ENCODE results near the gene GDPGP1. TPM values are rescaled to one million over a fixed set of nuclear protein-coding genes. Genes with fewer than 3 reads are reported as not detected.

GDPGP1 gene
- polyA plus RNA-seq, 2 of the 4 experiments (the other 2 are of a cell fraction) = 4.4 to 5.7 TPM

DNA sequence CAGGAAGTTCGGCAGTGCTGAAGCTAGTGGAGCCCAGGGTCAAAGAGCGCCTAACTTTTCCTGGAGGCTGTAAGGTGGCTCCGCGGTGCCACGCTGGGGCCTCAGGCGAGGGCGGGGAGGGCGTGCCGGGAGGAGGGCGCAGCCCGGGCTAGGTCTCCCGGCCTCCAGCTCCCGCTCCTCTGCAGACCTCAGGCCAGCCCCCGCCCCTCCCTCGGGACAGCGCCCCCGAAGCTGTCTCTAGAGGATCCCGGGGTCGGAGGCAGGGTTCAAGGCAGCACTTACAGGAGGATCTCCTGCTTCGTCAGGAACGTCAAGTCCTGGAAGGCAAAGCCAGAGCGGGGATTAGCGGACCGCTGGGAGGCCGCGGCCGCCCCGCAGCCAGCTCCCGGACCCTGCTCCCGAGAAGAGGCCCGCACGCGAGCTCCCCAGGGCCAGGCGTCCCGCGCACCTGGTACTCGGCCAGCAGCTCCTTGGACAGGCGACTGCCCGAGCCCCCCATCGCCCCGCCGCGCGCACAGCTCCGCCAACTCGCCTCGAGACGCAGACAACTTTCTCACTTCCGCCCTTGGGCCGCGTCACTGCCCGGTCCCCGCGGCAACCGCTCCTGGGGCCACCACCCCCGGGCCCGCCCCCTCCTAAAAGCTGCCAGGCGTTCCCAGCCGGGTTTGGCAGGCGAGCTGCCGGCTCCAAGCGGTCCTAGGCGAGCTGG lies 468 bp upstream of the GDPGP1 start, which contains the start of gene CIB1 (continued):
- TF ChIP-seq HOXA7 (CRISPR knock-in tag; IDR thresholded peaks at IDR 0.05) (no peak), ZNF302 (CRISPR knock-in tag; IDR thresholded peaks at IDR 0.05) (no peak), TP53 (CRISPR knock-in tag; IDR thresholded peaks at IDR 0.05) (peak; percentile 56; the same call in 1 of the 2 replicates), CEBPB (IDR thresholded peaks at IDR 0.05) (no peak), MYC (IDR thresholded peaks at IDR 0.05; ENCODE audit: borderline replicate concordance, low read length) (0 out of 2 replicates have a peak, but pooled peaks have one; percentile 34), FOSL2 (IDR thresholded peaks at IDR 0.05) (no peak), FOSL2 (CRISPR knock-in tag; IDR thresholded peaks at IDR 0.05) (no peak), HOXB13 (CRISPR knock-in tag; IDR thresholded peaks at IDR 0.05; ENCODE audit: low read depth) (no peak), ESRRA (IDR thresholded peaks at IDR 0.05; ENCODE audit: borderline replicate concordance, low read length) (no peak), ZC3H11A (IDR thresholded peaks at IDR 0.05) (no peak), KDM1A (IDR thresholded peaks at IDR 0.05; ENCODE audit: low read depth) (no peak), TFCP2L1 (CRISPR knock-in tag; IDR thresholded peaks at IDR 0.05) (no peak), NPAS2 (CRISPR knock-in tag; IDR thresholded peaks at IDR 0.05; ENCODE audit: borderline replicate concordance) (no peak), RNF2 (IDR thresholded peaks at IDR 0.05; ENCODE audit: borderline replicate concordance, low read depth) (no peak), POLR2A (IDR thresholded peaks at IDR 0.05; ENCODE audit: low read length) (peak; percentile 44), RCOR1 (IDR thresholded peaks at IDR 0.05; ENCODE audit: low read depth, low read length) (no peak), HOXB5 (CRISPR knock-in tag; IDR thresholded peaks at IDR 0.05) (no peak), KDM5A (IDR thresholded peaks at IDR 0.05) (peak; percentile 74; the same call in 1 of the 2 replicates), EP300 (IDR thresholded peaks at IDR 0.05) (no peak)
- TF ChIP-seq, protein P1, sequence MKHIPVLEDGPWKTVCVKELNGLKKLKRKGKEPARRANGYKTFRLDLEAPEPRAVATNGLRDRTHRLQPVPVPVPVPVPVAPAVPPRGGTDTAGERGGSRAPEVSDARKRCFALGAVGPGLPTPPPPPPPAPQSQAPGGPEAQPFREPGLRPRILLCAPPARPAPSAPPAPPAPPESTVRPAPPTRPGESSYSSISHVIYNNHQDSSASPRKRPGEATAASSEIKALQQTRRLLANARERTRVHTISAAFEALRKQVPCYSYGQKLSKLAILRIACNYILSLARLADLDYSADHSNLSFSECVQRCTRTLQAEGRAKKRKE (CRISPR knock-in tag; IDR thresholded peaks at IDR 0.05; ENCODE audit: low read depth) = no peak
- TF ChIP-seq, protein P2, sequence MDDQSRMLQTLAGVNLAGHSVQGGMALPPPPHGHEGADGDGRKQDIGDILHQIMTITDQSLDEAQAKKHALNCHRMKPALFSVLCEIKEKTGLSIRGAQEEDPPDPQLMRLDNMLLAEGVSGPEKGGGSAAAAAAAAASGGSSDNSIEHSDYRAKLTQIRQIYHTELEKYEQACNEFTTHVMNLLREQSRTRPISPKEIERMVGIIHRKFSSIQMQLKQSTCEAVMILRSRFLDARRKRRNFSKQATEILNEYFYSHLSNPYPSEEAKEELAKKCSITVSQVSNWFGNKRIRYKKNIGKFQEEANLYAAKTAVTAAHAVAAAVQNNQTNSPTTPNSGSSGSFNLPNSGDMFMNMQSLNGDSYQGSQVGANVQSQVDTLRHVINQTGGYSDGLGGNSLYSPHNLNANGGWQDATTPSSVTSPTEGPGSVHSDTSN (IDR thresholded peaks at IDR 0.05) = no peak
- TF ChIP-seq, protein P3, sequence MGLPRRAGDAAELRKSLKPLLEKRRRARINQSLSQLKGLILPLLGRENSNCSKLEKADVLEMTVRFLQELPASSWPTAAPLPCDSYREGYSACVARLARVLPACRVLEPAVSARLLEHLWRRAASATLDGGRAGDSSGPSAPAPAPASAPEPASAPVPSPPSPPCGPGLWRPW (IDR thresholded peaks at IDR 0.05) = no peak
- TF ChIP-seq, protein P4, sequence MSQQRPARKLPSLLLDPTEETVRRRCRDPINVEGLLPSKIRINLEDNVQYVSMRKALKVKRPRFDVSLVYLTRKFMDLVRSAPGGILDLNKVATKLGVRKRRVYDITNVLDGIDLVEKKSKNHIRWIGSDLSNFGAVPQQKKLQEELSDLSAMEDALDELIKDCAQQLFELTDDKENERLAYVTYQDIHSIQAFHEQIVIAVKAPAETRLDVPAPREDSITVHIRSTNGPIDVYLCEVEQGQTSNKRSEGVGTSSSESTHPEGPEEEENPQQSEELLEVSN (IDR thresholded peaks at IDR 0.05; ENCODE audit: borderline replicate concordance, low read depth) = peak; percentile 25; the same call in 1 of the 2 replicates
- TF ChIP-seq, protein P5, sequence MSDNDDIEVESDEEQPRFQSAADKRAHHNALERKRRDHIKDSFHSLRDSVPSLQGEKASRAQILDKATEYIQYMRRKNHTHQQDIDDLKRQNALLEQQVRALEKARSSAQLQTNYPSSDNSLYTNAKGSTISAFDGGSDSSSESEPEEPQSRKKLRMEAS (IDR thresholded peaks at IDR 0.05) = peak; percentile 71
- TF ChIP-seq, protein P6, sequence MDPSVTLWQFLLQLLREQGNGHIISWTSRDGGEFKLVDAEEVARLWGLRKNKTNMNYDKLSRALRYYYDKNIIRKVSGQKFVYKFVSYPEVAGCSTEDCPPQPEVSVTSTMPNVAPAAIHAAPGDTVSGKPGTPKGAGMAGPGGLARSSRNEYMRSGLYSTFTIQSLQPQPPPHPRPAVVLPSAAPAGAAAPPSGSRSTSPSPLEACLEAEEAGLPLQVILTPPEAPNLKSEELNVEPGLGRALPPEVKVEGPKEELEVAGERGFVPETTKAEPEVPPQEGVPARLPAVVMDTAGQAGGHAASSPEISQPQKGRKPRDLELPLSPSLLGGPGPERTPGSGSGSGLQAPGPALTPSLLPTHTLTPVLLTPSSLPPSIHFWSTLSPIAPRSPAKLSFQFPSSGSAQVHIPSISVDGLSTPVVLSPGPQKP (IDR thresholded peaks at IDR 0.05; ENCODE audit: low read depth, low read length) = no peak

DNA sequence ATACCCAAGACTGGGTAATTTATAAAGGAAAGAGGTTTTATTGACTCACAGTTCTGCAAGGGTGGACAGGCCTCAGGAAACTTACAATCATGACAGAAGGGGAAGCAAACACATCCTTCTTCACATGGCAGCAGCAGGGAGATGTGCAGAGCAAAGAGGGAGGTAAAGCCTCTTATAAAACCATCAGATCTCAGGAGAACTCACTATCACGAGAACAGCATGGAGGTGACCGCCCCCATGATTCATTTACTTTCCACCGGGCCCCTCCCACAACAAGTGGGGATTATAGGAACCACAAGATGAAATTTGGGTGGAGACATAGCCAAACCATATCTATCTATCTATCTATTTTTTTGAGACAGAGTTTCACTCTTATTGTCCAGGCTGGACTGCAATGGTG lies 5.4 kb downstream of the GDPGP1 start:
- ChIA-PET CTCF (interaction anchor here (3.4 to 15.7 kb wide), 2 partner anchors 8 to 26 kb away, joined by 13 to 288 read pairs; no protein-coding TSS in a partner anchor), POLR2A (no interaction called here)
- ATAC-seq (no peak), DNase-seq (ENCODE audit: low read depth in 1 of 2, low spot score in 1 of 2) (no peak), FAIRE-seq (no peak)
- no peak overlapping the region for H3K4me3 ChIP-seq
- WGBS (ENCODE audit: missing lambda C conversion rate) = 65% methylated on average over 3 of the region's 3 CpGs
- H3K4me2 ChIP-seq = no peak overlapping the region
- H3K27ac ChIP-seq = no peak overlapping the region
- peaks cover 7% of the 10 kb centered on the region; the same call in 2 of the 3 replicates for H3K4me1 ChIP-seq
- H3K9me3 ChIP-seq = no peaks in the 10 kb centered on the region
- TF ChIP-seq, protein P3 (IDR thresholded peaks at IDR 0.05) = no peak
- TF ChIP-seq CBX2 (IDR thresholded peaks at IDR 0.05; ENCODE audit: borderline replicate concordance, low read depth) (no peak), RAD21 (conservative IDR thresholded peaks at IDR 0.05 in 1 of 2, IDR thresholded peaks at IDR 0.05 in 1 of 2) (no peak), EHMT2 (IDR thresholded peaks at IDR 0.05; ENCODE audit: low read depth) (no peak), EHF (CRISPR knock-in tag; IDR thresholded peaks at IDR 0.05) (no peak), MAZ (IDR thresholded peaks at IDR 0.05; ENCODE audit: borderline replicate concordance, low read depth, low read length) (no peak), RFX5 (IDR thresholded peaks at IDR 0.05) (no peak), EP300 (IDR thresholded peaks at IDR 0.05) (no peak), TP53 (CRISPR knock-in tag; IDR thresholded peaks at IDR 0.05) (no peak), CHD4 (IDR thresholded peaks at IDR 0.05; ENCODE audit: borderline replicate concordance) (no peak)
- TF ChIP-seq, protein P2 (IDR thresholded peaks at IDR 0.05) = no peak
- TF ChIP-seq, protein P7, sequence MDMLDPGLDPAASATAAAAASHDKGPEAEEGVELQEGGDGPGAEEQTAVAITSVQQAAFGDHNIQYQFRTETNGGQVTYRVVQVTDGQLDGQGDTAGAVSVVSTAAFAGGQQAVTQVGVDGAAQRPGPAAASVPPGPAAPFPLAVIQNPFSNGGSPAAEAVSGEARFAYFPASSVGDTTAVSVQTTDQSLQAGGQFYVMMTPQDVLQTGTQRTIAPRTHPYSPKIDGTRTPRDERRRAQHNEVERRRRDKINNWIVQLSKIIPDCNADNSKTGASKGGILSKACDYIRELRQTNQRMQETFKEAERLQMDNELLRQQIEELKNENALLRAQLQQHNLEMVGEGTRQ (IDR thresholded peaks at IDR 0.05) = no peak
